ENCODE measurements around the gene RYR3.
A peak's percentile ranks its signal among the peaks of the same experiment; 100 is the strongest.

RYR3 gene

DNA sequence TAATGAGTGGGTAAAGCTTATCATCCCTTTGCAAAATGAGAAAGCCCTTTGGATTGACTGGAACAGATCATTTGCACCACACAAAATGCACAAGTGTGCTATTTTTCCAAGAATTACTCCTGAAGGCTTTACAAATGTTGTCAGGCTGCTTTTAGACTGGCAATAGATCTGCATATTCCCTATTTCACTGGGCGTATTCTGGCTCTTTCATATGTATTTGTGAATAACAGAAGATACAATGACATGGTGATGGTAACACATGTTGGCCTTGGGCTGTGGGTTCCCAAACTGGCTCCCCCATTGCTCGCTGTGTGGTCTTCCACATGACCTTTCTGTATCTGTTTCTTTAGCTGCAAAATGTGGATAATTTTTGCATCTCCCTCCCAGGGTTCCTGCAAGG lies 354.2 kb downstream of the RYR3 start:
- no peak for DNase-seq

DNA sequence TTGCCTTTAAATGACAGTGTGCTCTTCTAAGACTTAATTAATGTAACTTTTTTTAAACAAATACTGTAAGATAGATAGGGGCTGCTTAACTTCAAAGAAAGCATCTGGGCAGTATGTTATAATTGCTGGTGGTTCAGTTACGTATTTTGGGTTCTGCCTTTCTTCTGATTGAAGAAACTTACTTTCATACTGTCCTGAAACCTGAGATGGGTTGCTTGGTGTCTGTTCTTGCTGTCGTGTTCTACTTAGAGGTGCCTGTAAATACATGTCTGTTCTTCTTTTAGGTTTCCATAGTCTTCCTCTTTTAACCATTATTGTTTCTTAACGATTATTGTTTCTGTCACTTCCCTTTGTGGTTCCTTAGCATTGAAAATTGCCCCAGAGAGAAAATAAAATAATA lies 359.8 kb downstream of the RYR3 start:
- DNase-seq: no peak

DNA sequence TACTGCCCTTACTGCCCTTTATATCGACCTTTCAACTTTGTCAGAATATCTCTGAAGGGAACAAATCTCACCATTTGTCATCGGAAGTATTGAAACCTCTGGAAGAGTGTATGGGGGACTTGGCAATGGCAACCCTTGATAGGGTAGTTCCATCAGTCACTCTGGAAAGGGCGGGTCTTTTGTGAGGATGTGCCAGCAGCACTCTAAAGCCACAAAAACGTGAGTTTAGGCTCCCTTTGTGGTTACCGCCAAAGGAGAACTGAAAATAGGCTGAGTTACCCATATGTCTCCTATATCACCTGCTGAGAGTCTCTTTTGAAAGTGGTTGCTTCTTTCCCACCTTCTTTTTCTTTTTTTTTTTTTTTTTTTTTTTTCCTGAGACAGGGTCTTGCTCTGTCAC lies 360.7 kb downstream of the RYR3 start:
- DNase-seq: no peak

DNA sequence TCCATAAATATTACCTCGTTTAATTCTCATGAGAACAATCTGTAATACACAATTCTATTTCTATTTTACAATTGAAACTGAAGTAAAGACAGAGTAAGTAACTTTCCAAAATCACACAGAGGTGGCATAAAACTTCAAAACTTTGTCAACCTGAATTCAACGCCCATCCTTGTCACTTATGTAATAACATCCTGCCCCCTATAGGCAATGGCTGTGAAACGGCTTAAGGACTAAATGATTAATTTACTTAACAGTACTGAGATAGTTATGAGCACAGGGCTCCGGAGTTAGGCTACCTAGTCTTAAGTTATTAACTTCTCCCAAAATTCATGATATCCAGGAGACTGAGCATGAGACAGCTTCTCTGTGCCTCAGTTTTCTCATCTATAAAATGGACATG lies 364.5 kb downstream of the RYR3 start:
- no peak for DNase-seq

DNA sequence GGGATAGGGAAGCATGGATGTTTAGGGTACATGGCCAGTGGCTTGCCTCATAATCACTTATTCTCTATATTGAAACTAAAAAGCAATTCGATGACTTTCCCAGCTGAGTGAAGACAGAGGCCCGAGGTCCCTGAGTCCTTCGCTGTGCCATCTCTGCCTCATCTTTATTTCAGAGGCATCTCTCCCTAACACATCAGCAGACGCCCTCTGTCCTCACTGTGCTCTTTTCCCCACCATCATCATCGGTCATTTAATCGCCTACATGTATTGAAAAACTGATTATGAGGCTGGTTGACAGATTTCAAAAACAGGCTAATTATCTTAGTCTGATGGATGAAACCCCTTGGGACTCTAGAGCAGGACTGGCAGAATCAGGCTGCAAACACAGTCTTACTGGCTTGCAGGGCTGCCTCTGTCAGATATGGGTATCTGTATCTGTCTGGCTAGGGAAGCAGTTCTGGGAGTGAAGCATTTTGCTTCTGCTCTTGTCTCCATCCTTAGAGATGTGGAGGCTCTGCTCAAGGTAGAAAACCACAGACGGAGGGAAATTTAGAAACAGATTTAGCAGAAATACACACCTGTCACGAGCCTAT lies 366.6 kb downstream of the RYR3 start:
- no peak for DNase-seq

DNA sequence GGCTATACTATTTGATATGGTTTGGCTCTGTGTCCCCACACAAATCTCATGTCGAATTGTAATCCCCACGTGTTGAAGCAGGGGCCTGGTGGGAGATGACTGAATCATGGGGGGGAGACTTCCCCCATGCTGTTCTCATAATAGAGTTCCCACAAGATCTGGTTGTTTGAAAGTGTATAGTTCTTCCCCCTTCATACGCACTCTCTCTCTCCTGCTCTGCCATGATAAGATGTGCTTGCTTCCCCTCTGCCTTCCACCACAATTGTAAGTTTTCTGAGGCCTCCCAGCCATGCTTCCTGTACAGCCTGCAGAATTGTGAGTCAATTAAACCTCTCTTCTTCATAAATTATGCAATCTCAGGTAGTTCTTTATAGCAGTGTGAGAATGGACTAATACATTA lies 367.4 kb downstream of the RYR3 start:
- no peak for DNase-seq

DNA sequence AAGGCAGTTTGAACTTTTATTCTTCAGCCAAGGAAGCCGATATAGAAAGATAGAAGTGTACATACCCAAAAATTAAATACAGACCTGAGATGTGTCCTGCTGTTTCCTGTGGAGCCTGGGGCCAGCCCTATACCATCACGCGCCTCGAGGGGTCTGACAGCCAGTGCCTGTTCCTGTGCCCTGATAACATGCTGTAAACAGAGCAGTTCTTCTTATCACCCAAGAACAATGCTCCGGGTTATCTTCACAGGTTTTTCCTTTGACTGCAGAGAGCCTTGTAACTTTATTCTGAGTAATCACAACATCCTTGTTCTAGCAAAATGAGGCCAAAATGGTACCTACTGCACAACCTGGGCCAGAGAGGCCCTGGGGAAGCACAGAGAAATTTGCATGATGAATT lies 367.8 kb downstream of the RYR3 start:
- DNase-seq: no peak

DNA sequence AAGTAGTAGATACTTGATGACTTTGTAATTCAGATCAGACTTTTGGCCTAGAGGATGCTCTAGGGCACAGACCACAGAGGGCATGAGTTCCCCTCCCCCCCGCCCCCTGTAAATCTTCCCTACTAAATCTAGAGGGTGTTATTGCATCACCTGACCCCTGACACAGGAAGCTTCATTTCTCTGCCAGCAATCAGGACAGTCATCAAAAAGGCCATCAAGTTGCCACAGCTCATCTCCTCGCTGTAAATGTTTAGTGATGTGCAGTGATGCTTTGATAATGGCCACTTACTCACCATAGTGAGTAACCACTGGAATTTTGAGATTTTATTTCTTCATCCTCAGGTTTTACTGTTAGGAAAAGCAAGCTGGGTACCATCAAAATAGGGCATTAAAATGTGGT lies 368.3 kb downstream of the RYR3 start:
- DNase-seq: no peak

DNA sequence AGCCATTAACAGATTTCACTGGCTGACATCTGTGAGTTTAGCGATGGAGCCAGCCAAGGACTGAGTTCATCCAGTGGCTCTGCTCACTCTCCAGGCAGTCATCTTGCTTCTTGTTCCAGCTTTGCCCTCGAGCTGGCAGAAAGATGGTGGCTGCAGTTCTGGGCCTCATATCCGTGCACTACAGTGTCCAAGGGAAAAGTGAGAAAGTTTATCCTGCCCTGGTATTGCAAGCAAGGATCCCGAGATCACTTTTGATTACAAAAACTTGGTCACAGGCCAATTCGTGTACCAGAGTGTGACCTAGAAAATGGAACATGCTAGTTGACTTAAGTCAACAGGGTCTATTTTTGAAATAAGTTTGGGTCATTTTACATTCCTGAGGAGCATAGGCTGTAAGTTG lies 369.6 kb downstream of the RYR3 start:
- DNase-seq: no peak

DNA sequence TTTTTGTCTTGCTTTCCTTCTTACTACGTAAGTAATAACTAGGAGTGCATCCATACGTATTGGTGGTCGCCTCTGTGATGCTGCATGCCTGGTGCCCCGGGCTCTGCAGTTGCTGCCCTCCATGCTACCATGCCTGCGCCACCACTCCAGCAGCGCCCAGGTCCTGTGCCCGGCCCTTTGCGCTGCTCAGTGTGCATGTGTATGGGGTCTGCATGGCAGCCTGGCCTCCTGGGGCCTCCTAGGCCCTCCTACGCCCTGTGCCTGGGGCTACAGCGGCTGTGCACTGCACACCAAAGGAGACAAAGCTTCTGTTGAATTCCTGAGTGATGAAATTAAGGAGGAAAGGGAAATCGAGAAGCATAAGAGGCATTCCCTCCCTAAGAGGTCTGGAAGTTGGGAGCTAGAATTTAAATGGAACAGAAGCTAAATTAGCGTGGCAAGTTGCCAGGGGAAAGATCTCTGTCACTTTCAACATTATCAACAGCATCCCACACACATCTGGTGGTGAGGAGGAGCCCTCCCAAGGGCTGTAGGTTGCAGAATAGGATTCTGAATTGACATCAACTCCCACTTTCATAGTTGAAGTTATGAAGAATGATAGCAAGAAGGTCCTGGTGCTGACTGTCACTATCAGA lies 382.5 kb downstream of the RYR3 start:
- no peak for DNase-seq

DNA sequence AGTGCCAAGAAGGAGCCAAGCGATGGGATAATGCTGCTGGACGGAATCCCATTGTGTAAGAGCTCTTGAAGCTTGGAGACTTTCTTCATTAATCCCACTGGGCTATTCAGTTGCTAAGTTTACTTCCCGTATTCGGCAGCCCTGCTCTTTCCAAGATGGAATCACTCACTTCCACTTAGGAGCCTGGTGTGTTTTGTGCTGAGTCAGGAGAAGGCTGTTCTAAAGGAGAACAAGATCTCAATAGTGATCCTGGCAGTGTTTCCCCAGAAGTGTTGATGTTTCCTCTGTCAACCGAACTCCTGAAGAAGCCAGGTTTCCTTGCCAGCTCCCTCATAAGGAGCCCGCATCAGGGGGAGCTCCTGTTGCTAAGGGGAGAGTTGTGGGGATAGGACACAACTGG lies 387.4 kb downstream of the RYR3 start:
- DNase-seq: no peak

DNA sequence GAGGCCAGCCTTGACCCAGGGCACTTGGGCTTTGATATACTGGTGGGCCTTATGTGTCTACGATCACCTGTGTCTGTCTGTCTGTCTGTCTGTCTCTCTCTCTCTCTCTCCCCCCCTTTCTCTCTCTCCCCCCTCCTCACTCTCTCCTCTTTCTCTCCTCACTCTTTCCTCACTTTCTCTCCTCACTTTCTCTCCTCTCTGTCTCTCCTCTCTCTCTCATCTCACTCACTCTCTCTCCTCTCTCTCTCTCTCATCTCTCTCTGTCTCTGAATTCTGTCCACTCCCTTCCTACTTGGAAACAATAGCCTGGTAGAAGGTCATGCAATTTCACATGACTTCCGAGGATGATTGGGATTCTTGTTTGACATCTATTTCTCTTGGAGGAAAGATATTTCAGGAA lies 388.4 kb downstream of the RYR3 start:
- no peak for DNase-seq

DNA sequence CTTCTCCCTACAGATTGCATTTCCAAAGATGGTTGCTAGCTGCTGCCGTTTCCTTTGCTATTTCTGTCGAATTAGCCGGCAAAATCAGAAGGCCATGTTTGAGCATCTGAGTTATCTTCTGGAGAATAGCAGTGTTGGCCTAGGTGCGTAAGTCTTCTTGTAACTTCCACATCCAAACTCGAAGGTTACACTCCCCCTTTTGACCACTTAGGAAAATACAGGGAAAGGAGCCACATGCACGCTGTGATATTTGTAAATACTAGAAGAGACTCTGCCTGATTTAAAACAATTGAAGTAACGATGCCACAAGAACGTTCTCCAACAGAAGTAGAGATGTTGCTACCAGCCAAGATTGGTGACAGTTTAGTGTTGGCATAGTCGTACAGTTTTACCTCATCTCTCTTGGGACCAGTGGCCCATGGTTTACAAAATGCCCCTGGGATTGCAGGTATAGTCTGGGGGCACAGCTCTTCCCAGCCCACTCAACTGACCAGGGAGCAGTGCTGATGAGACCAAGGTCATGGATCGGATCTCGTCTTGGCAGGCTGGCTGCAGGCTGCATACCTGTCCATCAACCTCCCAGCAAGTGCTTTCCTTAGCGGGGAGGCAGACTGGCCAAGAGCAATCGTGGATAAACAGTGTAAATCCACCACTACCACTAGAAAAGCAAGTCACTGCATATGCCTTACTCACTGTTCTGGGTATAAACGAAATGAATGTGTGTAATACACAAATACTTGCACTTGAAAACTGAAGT lies 389.1 kb downstream of the RYR3 start:
- no peak for DNase-seq

DNA sequence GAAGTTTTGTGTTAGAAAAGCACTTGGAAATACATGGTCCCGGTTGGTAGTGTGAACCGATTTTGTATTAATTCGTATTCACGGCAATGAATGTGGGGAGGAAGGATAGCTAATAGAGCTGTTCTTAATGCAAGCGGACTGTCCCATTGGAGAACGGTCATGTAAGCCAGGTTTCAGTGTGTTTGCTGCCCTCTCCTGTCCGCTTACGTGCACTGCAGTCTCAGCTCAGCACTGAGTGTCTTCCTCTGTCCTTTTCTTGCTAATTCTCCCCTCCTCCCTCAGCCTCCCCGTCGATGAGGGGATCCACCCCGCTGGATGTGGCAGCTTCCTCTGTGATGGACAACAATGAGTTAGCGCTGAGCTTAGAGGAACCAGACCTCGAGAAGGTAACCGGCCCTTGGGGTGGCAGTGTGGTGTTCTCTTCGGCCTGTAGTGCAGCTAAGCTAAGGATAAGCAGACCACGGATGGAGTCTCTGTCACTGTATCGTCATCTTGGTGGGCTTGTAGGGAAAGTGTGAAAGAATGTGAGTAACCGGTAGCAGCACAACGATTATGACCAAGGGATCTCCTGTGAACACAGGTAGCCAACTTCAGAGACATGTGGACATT lies 390.0 kb downstream of the RYR3 start:
- DNase-seq: peak; percentile 66

DNA sequence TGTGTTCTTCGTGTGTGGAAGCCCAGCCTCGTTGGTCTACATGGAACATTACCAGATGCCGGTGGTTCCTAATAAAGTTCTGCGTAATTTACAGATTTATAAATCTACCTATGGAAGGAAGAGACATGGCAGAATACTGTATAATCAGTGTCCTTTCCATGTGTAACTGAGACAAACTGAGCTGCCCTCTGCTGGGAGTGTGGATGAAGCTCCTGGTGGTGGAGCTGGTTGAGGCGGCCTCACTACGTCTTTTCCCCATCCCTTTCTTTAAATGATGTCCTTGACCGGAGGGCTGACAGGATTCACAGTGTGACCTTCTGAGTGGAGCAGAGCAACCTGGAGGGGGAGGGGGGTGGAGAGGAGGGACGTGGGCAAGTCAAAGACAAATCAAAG lies 390.5 kb downstream of the RYR3 start:
- no peak for DNase-seq

DNA sequence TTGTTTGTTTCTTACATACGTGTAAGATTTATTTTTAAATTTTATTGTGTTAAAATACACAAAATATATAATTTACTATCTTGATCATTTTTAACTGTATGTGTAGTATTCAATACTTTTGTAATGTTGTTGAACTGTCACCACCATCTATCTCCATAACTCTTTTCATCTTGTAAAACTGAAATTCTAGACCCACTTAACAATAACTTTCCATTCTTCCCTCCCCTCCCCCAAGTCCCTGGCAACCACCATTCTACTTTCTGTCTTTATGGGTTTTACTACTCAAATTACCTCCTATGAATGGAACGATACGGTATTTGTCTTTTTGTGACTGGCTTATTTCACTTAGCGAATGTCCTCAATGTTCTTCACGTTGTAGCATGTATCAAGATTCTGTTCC lies 395.4 kb downstream of the RYR3 start:
- no peak for DNase-seq

DNA sequence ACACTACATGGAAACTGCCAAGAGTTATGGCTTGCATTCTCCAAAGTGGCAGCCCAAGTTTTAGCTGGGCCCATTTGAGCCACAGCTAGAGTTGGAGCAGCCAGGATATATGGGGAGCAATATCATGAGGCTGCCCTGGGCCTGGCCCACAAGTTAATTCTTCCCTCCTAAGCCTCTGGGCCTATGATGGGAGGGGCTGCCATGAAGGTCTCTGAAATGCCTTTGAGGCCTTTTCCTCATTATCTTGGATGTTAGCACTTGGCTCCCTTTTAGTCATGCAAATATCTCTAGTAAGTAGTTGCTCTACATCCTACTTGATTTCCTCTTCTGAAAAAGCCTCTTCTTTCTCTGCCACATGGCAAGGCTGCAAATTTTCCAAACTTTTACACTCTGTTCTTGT lies 400.0 kb downstream of the RYR3 start:
- DNase-seq: no peak

DNA sequence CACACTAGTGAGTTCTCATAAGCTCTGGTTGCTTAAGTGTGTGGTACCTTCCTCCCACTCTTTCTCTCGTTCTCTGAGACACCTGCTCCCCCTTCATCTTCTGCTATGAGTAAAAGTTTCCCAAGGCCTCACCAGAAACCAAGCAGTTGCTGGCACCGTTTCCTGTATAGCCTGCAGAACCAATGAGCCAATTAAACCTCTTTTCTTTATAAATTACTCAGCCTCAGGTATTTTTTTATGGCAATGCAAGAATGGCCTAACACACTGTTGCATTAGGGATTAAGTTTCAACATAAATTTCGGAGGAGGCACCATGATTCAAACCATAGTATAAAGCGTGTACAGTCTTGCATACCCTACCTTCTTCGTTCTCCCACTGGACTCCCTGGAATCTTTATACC lies 405.3 kb downstream of the RYR3 start:
- DNase-seq: no peak

DNA sequence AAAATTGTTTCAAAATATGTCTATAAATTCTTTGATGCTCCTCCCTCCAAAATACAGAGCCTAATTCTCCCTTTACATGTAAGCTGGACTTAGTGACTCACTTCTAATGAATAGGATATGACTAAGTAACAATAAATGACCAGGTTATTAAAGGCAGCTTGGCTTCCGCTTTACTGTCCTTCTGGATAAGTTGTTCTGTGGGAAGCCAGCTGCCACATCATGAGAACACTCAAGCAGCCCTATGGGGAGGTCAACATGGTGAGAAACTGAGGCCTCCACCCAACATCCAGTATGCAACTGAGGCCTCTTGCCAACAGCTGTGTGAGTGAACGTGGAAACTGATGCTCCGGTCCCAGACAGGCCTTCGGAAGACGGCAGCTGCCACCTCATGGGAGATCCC lies 410.2 kb downstream of the RYR3 start:
- no peak for DNase-seq

DNA sequence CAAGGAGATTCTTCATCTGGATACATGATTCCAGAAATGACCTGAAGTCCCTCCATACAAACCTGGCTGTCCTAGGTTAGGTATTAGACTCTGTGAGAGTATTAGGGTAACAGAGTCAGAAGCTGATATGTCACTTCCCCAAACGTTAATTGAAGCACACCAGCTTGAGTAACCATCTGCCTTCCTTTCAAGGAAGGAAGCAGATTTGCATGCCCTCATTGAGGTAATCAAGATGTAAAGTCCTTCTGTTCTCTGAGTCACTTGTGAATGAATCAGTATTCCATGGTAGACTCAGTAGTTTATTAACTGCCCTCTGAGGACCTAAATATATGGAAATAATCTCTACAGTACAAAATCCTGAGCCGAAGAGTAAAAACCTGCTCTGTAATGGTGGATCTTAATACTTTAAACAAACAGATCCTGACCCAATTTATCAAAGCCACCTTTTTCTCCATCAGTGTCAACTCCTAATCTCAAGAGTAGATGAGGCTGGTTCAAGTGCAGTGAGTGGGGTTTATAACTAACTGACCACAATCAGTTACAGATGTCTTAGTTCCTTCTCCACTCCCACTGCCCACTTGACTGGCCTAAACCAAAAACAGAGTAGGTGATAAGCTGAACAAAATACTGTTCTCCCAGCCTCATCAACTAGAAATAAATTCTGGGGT lies 411.4 kb downstream of the RYR3 start:
- DNase-seq: no peak

DNA sequence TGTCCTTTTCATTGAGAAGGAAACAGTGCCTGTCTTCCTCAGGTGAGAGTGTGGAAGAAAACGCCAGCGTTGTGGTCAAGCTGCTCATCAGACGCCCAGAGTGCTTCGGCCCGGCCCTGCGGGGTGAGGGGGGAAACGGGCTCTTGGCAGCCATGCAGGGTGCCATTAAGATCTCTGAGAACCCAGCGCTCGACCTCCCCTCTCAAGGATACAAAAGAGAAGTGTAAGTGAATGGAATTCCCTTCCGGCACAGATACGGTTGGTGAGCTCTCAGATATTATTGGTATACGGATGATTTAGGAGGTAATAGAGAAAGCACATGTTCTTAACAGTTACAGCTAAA lies 411.9 kb downstream of the RYR3 start:
- no peak for DNase-seq

DNA sequence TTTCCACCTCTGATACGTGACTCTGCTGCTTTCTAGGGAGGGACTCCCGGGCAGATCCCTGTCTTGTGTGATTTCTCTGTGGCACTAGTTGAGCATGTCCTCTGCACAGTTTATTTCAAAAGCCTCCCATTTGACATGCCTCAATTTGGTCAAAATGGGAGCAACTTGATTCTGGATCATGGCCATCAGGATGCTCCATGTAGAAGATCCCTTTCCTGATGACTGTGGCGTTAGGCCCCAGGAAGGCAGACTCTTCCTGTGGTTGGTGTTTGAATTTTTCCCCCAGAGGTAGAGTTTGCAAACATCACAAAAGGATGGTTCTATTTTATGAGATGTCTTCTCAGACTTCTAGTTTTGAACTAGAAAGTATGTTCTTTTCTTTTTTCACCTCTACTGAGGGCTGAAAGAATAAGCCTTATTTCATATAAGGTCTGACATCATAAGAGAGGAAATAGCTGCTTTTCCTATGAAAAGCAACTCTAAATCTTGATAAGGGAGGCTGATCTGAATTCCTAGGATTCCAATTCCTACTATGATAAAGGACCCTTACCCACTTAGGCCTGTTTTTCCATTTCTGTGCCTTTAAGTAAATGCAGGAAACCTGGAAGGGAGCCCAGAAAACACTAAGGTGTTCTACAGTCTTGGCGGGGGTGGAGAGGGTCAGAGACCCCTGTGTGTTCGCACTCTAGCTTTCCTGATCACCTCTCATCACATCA lies 413.7 kb downstream of the RYR3 start:
- no peak for DNase-seq

DNA sequence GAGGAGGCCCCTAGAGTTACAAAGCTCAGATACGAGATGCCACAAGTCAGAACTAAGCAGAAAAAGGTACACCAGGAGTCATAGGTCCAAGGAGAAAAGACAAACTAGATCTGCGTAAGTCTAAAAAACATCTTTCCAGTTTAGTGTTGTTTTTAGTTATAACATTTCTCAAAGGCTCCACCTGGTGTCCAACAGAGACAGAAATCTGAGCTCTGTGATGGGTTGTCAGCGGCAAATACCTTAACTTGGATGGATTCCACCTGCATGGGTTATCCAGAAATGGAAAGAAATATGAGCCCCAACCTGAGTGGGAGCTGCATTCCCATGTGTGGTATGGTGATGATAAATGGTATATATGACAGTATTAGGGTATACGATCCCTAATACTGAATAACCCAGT lies 418.9 kb downstream of the RYR3 start:
- DNase-seq: no peak

Data from activated CD4-positive, CD25-positive, alpha-beta regulatory T cell treated with anti-CD3 and anti-CD28 coated beads, Interleukin-2, amount 50 U/mL, for 72 hours (primary cell).